Measurements from ENCODE around the gene AQP7. TPM values are rescaled to one million over a fixed set of nuclear protein-coding genes. Genes with fewer than 3 reads are reported as not detected.

The AQP7 gene
- total RNA-seq, 4 donors from 2014 or later = 2.1 to 10.7 (median 4.1) TPM

- intact Hi-C loops (cut with DNase I; ENCODE audit: low total_unique reads) = no loop called here
- Histone ChIP-seq H3K4me3 (no peak overlapping the region), H3K27me3 (peaks cover 0 to 2% (median 0%) of the 10 kb centered on the region in 3 donors), H3K36me3 (no peaks in the 10 kb centered on the region), H3K27ac (no peak overlapping the region), H3K4me1 (no peaks in the 10 kb centered on the region), H3K9me3 (no peaks in the 10 kb centered on the region)
- no peak for DNase-seq
- no peak for TF ChIP-seq POLR2A (IDR thresholded peaks at IDR 0.05)
- TF ChIP-seq CTCF (IDR thresholded peaks at IDR 0.05 in 4 of 5, conservative IDR thresholded peaks at IDR 0.05 in 1 of 5) = no peak
- ATAC-seq = no peak
- in situ Hi-C loops (cut with MboI; ENCODE audit: low sequenced_read_pairs in 4 of 4) = no loop called here
Observed at GRCh38 chr9:33438926-33439680, 36.7 kb upstream of the AQP7 start.

GRCh38 chr9:33437898-33438297, 35.5 kb upstream of the AQP7 start:
- intact Hi-C loops (cut with DNase I; ENCODE audit: low total_unique reads) (no loop called here), in situ Hi-C loops (cut with MboI; ENCODE audit: low sequenced_read_pairs in 4 of 4) (no loop called here)
- DNase-seq = no peak
- Histone ChIP-seq H3K27me3 (peaks cover 0 to 2% (median 0%) of the 10 kb centered on the region in 3 donors), H3K4me1 (no peaks in the 10 kb centered on the region), H3K36me3 (no peaks in the 10 kb centered on the region), H3K9me3 (no peaks in the 10 kb centered on the region), H3K27ac (no peak overlapping the region), H3K4me3 (no peak overlapping the region)
- TF ChIP-seq POLR2A (IDR thresholded peaks at IDR 0.05) = no peak
- no peak for TF ChIP-seq CTCF (IDR thresholded peaks at IDR 0.05 in 4 of 5, conservative IDR thresholded peaks at IDR 0.05 in 1 of 5)
- ATAC-seq = no peak

- TF ChIP-seq CTCF (IDR thresholded peaks at IDR 0.05 in 4 of 5, conservative IDR thresholded peaks at IDR 0.05 in 1 of 5) (no peak), POLR2A (IDR thresholded peaks at IDR 0.05) (no peak)
Observed at GRCh38 chr9:33437205-33437604, 34.8 kb upstream of the AQP7 start.

GRCh38 chr9:33436445-33436844, 34.1 kb upstream of the AQP7 start:
- no peak overlapping the region for H3K4me3 ChIP-seq
- H3K9me3 ChIP-seq = no peaks in the 10 kb centered on the region
- no peaks in the 10 kb centered on the region for H3K36me3 ChIP-seq
- H3K27me3 ChIP-seq = peaks cover 0 to 2% (median 0%) of the 10 kb centered on the region in 3 donors
- intact Hi-C loops (cut with DNase I; ENCODE audit: low total_unique reads) (no loop called here), in situ Hi-C loops (cut with MboI; ENCODE audit: low sequenced_read_pairs in 4 of 4) (no loop called here)
- no peak for TF ChIP-seq POLR2A (IDR thresholded peaks at IDR 0.05)
- TF ChIP-seq CTCF (IDR thresholded peaks at IDR 0.05 in 4 of 5, conservative IDR thresholded peaks at IDR 0.05 in 1 of 5) = no peak
- no peaks in the 10 kb centered on the region for H3K4me1 ChIP-seq
- H3K27ac ChIP-seq = no peak overlapping the region
- DNase-seq (no peak), ATAC-seq (no peak)

More at GRCh38 chr9:33437205-33437604, 34.8 kb upstream of the AQP7 start:
- Histone ChIP-seq H3K9me3 (no peaks in the 10 kb centered on the region), H3K27me3 (peaks cover 0 to 2% (median 0%) of the 10 kb centered on the region in 3 donors), H3K27ac (no peak overlapping the region), H3K4me1 (no peaks in the 10 kb centered on the region), H3K36me3 (no peaks in the 10 kb centered on the region), H3K4me3 (no peak overlapping the region)
- ATAC-seq = no peak
- no peak for DNase-seq
- intact Hi-C loops (cut with DNase I; ENCODE audit: low total_unique reads) (no loop called here), in situ Hi-C loops (cut with MboI; ENCODE audit: low sequenced_read_pairs in 4 of 4) (no loop called here)

Measured in gastrocnemius medialis (tissue), 4 donors.